DOHH2 (cell line): Measurements from ENCODE around the gene SMARCA4.

ENCODE experiments used
- EZH2phosphoT487 ChIP-seq: fragments of 200-600 bp; sonication (generic); IDR thresholded peaks from 2 replicates; pipeline ENCODE4 v1.6.1; 2017; ENCODE audit warnings: borderline replicate concordance, mild to moderate bottlenecking, antibody characterized with exemption, low read length, moderate library complexity, mixed read lengths
- TF ChIP-seq, protein P1 (sequence below): fragments of 200-600 bp; sonication (generic); IDR thresholded peaks from one replicate; pipeline ENCODE4 v1.5.1; 2014; ENCODE audit warnings: antibody characterized with exemption, mild to moderate bottlenecking, low read depth, low read length; ENCODE audit not compliant: poor library complexity, severe bottlenecking

DNA sequence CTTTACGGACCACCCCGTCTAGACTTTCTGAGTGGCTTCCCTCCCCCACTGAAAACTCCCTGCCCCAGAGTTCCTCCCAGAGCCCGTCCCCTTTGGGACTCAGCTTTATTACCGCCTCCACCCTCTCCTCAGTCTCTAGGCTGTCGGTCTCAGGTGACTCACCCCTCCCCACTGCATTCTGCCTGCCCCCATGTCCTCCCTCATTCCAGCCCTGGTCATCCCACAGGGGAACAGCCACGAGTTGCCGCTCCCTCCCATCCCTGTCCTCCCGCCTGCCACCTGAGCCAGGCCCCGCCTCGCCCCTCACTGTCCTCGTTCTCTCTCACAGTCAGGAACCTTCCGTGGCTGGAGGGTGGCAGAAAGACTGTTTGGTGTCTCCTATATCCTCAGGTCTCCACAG is 57.3 kb downstream of the SMARCA4 start:
- TF ChIP-seq, protein P1, sequence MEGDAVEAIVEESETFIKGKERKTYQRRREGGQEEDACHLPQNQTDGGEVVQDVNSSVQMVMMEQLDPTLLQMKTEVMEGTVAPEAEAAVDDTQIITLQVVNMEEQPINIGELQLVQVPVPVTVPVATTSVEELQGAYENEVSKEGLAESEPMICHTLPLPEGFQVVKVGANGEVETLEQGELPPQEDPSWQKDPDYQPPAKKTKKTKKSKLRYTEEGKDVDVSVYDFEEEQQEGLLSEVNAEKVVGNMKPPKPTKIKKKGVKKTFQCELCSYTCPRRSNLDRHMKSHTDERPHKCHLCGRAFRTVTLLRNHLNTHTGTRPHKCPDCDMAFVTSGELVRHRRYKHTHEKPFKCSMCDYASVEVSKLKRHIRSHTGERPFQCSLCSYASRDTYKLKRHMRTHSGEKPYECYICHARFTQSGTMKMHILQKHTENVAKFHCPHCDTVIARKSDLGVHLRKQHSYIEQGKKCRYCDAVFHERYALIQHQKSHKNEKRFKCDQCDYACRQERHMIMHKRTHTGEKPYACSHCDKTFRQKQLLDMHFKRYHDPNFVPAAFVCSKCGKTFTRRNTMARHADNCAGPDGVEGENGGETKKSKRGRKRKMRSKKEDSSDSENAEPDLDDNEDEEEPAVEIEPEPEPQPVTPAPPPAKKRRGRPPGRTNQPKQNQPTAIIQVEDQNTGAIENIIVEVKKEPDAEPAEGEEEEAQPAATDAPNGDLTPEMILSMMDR = no peak
- TF ChIP-seq EZH2phosphoT487 = no peak
